NCI-H146 treated with DMSO at 0.1 percent for 48 hours (cell line): Measurements from ENCODE around the gene KRTAP5-4.
"Not testable (repeated sequence)": the region's sequence is repeated elsewhere in the genome, so short reads cannot be mapped to it uniquely, and the experiment has no call there.

ENCODE experiments used
- DNase-seq: peaks from one replicate; lab custom pipeline; 2025; ENCODE audit not compliant: unreplicated experiment; lab: John Stamatoyannopoulos, UW

KRTAP5-4 gene

GRCh38 chr11:1622086-1622485, at the start of gene KRTAP5-4:
KRTAP5-4 (minus strand) TSS chr11:1622138; CDS start chr11:1622093, 45 bp downstream.
- no peak for DNase-seq

- DNase-seq = no peak
Measured at GRCh38 chr11:1671658-1672057, 49.7 kb upstream of the KRTAP5-4 start.

- no peak for DNase-seq
Measured at GRCh38 chr11:1670905-1671371, 49.0 kb upstream of the KRTAP5-4 start.

GRCh38 chr11:1670457-1670856, 48.5 kb upstream of the KRTAP5-4 start:
- not testable (repeated sequence) for DNase-seq

- no peak for DNase-seq
Measured at GRCh38 chr11:1669546-1670218, 47.7 kb upstream of the KRTAP5-4 start.

GRCh38 chr11:1668911-1669473, 47.1 kb upstream of the KRTAP5-4 start:
- no peak for DNase-seq

GRCh38 chr11:1667906-1668305, 46.0 kb upstream of the KRTAP5-4 start:
- no peak for DNase-seq

GRCh38 chr11:1667121-1667850, 45.3 kb upstream of the KRTAP5-4 start:
- DNase-seq = no peak

GRCh38 chr11:1665313-1665712, 43.4 kb upstream of the KRTAP5-4 start:
- no peak for DNase-seq

GRCh38 chr11:1662699-1663283, 40.9 kb upstream of the KRTAP5-4 start:
- DNase-seq = not testable (repeated sequence)

GRCh38 chr11:1661454-1662269, 39.7 kb upstream of the KRTAP5-4 start:
- not testable (repeated sequence) for DNase-seq

- DNase-seq = no peak
Measured at GRCh38 chr11:1660111-1660867, 38.4 kb upstream of the KRTAP5-4 start.

- no peak for DNase-seq
Measured at GRCh38 chr11:1659506-1659905, 37.6 kb upstream of the KRTAP5-4 start.

- DNase-seq = no peak
Measured at GRCh38 chr11:1656670-1657069, 34.7 kb upstream of the KRTAP5-4 start.

- DNase-seq = no peak
Measured at GRCh38 chr11:1656061-1656441, 34.1 kb upstream of the KRTAP5-4 start.

GRCh38 chr11:1655168-1656060, 33.5 kb upstream of the KRTAP5-4 start:
- DNase-seq = no peak

- no peak for DNase-seq
Measured at GRCh38 chr11:1654388-1655167, 32.6 kb upstream of the KRTAP5-4 start.
